GM19240 (cell line): Measurements from ENCODE around the gene EEF2K.
"Not testable (repeated sequence)": the region's sequence is repeated elsewhere in the genome, so short reads cannot be mapped to it uniquely, and the experiment has no call there.

Experiments
- DNase-seq: peaks from one replicate; pipeline ENCODE4 v3.0.0; 2011; ENCODE audit warnings: low spot score; ENCODE audit not compliant: insufficient read length

The EEF2K gene

GRCh38 chr16:22189473-22190080, 16.5 kb upstream of the EEF2K start:
- no peak for DNase-seq

- DNase-seq, result peak; percentile 69
Measured at GRCh38 chr16:22190081-22190775, 15.8 kb upstream of the EEF2K start.

GRCh38 chr16:22190776-22191531, 15.1 kb upstream of the EEF2K start:
- DNase-seq, result peak; percentile 52

- DNase-seq, result no peak
Measured at GRCh38 chr16:22191532-22192260, 14.4 kb upstream of the EEF2K start.

- DNase-seq, result no peak
Measured at GRCh38 chr16:22192261-22193062, 13.6 kb upstream of the EEF2K start.

GRCh38 chr16:22193063-22193411, 13.0 kb upstream of the EEF2K start:
- no peak for DNase-seq

- no peak for DNase-seq
Measured at GRCh38 chr16:22194707-22195444, 11.2 kb upstream of the EEF2K start.

- DNase-seq, result no peak
Measured at GRCh38 chr16:22195445-22195694, 10.7 kb upstream of the EEF2K start.

DNA sequence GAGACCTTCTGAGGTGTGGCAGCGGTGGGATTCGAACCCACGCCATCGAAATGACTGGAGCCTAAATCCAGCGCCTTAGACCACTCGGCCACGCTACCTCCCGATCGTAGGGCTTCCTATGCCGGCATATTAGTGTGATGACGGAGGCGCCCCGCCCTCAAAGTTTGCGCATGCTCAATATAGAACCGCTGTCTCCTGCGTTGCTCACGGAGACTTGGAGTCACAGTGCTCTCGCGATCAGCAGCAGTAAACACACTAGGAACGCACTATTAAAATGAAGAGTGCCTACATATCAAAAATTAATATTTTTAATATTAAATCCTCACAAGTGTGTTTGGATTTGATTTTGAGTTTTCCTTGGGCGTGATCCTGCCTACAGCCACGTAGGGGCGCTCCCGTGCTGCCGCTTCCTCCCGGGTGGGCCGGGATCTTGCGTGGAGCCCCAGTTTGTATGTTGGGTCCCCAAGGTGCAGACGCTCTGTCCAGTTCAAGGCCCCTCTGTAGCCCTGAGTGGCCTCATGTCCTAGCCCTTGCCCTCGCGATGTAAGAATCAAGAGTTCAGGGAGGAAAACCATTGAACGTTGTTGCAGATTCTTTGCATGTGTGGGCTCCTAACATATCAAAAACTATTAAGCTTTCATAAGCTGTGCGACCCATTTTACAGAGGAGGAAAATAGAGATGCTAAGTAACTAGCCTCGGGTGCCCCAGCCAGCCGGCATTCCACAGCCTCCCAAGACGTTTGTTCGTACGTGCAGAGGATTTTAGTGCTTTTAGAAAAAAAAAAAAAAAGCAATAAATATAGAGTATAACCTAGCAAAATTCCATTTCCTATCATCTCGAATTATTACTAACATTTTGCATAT, 10.2 kb upstream of the EEF2K start:
- no peak for DNase-seq

GRCh38 chr16:22196559-22197168, 9.4 kb upstream of the EEF2K start:
- not testable (repeated sequence) for DNase-seq

GRCh38 chr16:22198547-22199293, 7.4 kb upstream of the EEF2K start:
- no peak for DNase-seq

DNA sequence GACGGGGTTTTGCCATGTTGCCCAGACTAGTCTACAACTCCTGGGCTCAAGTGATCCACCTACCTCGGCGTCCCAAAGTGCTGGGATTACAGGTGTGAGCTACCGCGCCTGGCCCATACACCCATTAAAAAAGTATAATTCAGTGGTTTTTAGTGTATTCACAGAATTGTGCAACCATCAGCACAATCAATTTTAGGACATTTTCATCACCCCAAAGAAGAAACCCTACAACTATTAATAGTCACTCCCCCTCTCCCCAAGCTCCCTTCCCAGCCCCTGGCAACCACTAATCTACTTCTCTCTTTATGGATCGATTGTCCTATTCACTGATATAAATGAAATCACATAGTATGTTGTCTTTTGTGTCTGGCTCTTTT, 3.8 kb upstream of the EEF2K start:
- no peak for DNase-seq

- no peak for DNase-seq
Measured at GRCh38 chr16:22203091-22203490, 3.0 kb upstream of the EEF2K start.

- no peak for DNase-seq
Measured at GRCh38 chr16:22204091-22204655, 1.9 kb upstream of the EEF2K start.

DNA sequence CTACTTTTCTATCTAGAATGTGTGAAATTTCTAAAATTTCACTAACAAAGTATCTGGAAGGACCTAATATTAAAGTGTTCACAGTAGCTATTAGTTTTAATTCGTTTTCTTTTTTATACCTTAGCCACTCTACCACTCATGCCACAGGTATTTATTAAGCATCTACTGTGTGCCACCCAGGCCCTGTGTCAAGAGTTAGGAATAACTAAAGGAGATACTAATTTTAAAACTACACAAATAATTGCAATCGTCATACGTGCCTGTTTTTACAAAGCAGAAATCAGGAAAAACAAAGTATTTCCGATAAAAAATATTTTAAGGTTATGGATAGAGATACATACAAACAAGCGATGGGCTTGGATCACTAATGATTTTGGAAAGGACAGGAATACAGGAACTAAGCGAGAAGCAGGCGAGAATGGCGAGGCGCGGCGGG, 483 bp upstream of the EEF2K start:
- no peak for DNase-seq

DNA sequence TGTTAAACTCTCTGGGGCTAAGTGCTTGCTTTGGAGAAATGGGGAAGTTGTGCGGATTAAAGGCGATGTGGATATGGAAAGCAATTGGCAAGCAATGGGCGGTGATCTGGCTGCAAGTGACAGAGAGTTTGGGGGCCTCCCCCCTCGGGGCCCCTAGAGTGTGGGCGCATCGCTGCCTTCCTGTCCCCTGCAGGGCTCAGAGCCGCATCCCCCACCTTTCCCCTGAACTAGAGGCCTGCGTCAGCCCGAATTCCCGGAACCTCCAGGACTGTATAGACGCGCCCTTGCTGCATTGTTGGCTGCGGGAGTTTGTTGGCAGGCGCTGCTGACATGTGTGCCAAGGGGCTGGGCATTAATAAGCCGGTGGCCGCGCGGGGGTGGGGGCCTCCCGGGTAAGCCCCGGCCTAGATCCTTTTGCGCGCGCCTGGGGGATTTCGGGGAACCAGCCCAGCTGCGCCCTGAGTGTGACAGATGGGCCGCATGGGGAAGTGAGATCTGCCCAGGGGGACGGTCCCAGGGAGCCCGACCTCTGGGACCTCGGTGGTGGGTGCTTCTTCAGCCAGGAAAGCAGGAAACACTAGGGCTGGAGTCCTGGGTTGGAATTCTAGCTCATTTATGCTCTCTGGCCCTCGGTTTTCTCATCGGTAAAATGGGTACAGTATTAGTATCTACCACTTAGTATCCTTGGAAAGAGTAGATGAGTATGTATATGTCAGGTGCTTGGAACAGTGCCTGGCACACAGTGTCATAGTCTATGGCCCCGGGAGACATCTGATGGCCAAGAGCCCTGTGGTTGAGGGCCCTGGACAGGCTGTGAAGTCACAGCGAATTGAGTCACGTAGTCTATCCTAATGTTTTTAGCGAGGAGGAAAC, 1.0 kb downstream of the EEF2K start:
- DNase-seq, result no peak

DNA sequence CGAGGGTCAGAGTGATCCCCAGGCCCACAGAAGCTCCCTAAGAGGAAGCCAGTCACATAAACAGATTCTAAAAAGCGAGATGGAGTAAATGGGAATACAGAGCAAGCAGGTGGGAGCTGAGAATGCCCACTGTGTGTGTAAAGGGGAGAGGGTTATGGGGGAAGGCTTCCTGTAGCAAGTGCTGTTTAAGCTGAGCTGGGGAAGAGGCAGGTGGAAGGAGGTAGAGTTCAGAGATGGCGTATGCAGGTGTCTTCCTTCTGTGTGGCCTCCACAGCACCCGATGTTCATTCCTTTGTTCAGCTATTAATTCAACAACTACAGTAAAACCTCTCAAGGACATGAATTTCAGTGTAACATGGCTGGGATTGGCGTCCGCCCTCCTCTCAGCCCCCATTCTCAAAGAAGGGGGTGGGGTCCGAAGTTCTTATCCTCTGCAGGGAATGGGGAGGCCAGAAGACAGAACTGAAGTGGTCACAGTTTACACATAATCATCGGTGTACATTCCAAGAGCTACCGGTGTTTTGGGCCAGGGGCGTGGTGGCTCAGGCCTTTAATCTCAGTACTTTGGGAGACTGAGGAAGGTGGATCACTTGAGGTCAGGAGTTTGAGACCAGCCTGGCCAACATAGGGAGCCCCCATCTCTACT, 1.8 kb downstream of the EEF2K start:
- no peak for DNase-seq
